Effector memory CD8-positive, alpha-beta T cell (primary cell): ENCODE measurements around the gene CDAN1.

Source experiments
- ATAC-seq: fragments of 150-1000 bp; cut with Tn5 transposase; replicated peaks from 2 replicates; pipeline ENCODE4 v1.10.0; 2021; ENCODE audit warnings: mild to moderate bottlenecking, moderate library complexity
- DNase-seq, 3 experiments: peaks; one replicate each; pipeline ENCODE4 v3.0.0; 2021
- H3K27ac Mint-ChIP-seq, 2 donors: one replicate each; pipeline ENCODE4 v1.8.0; 2022; ENCODE audit warnings: mild to moderate bottlenecking in 2 of 2, mixed read lengths in 2 of 2, moderate library complexity in 2 of 2
- H3K27me3 Mint-ChIP-seq, 2 donors: one replicate each; pipeline ENCODE4 v1.8.0; 2022; ENCODE audit warnings: mixed read lengths in 2 of 2
- H3K36me3 Mint-ChIP-seq: one replicate; pipeline ENCODE4 v1.8.0; 2022; ENCODE audit warnings: mild to moderate bottlenecking, moderate library complexity, mixed read lengths; ENCODE audit not compliant: insufficient read depth
- H3K4me1 Mint-ChIP-seq, 2 donors: one replicate each; pipeline ENCODE4 v1.8.0; 2022; ENCODE audit warnings: low read depth in 2 of 2, mixed read lengths in 2 of 2
- H3K4me3 Mint-ChIP-seq, 2 donors: one replicate each; pipeline ENCODE4 v1.8.0; 2022; ENCODE audit warnings: mild to moderate bottlenecking in 2 of 2, mixed read lengths in 2 of 2, moderate library complexity in 2 of 2
- H3K9me3 Mint-ChIP-seq, 2 donors: one replicate each; pipeline ENCODE4 v1.8.0; 2022; ENCODE audit warnings: mixed read lengths in 2 of 2

The CDAN1 gene

GRCh38 chr15:42716125-42716524 lies 20.8 kb downstream of the CDAN1 start:
- no peak for ATAC-seq
- H3K4me1 Mint-ChIP-seq, result no peaks in the 10 kb centered on the region
- H3K27me3 Mint-ChIP-seq, result no peaks in the 10 kb centered on the region
- H3K27ac Mint-ChIP-seq, result peak overlapping the region in 1 of 2 donors; percentile 58
- no peak for DNase-seq
- H3K4me3 Mint-ChIP-seq, result no peak overlapping the region
- H3K9me3 Mint-ChIP-seq, result no peaks in the 10 kb centered on the region
- peaks cover 7% of the 10 kb centered on the region for H3K36me3 Mint-ChIP-seq

GRCh38 chr15:42712584-42712983 lies 24.3 kb downstream of the CDAN1 start:
- Mint-ChIP-seq H3K4me1 (no peaks in the 10 kb centered on the region), H3K27me3 (no peaks in the 10 kb centered on the region), H3K9me3 (no peaks in the 10 kb centered on the region), H3K4me3 (no peak overlapping the region), H3K27ac (peak overlapping the region in 1 of 2 donors; percentile 35), H3K36me3 (peaks cover 3% of the 10 kb centered on the region)
- ATAC-seq, result no peak
- no peak for DNase-seq

- Mint-ChIP-seq H3K27me3 (no peaks in the 10 kb centered on the region), H3K36me3 (peaks cover 3% of the 10 kb centered on the region), H3K27ac (peak overlapping the region in 1 of 2 donors; percentile 12), H3K4me3 (no peak overlapping the region), H3K9me3 (no peaks in the 10 kb centered on the region), H3K4me1 (no peaks in the 10 kb centered on the region)
- ATAC-seq, result no peak
- DNase-seq, result no peak
Observed at GRCh38 chr15:42711746-42712145, 25.2 kb downstream of the CDAN1 start.

GRCh38 chr15:42710662-42711061 lies 26.3 kb downstream of the CDAN1 start:
- Mint-ChIP-seq H3K36me3 (peaks cover 3% of the 10 kb centered on the region), H3K27ac (peak overlapping the region in 1 of 2 donors; percentile 17), H3K9me3 (no peaks in the 10 kb centered on the region), H3K4me1 (no peaks in the 10 kb centered on the region), H3K4me3 (no peak overlapping the region), H3K27me3 (no peaks in the 10 kb centered on the region)
- no peak for DNase-seq
- ATAC-seq, result no peak

- no peak overlapping the region for H3K4me3 Mint-ChIP-seq
Observed at GRCh38 chr15:42707873-42708544, 28.9 kb downstream of the CDAN1 start.

GRCh38 chr15:42707068-42707467 lies 29.9 kb downstream of the CDAN1 start:
- Mint-ChIP-seq H3K4me1 (peaks cover 0 to 4% of the 10 kb centered on the region in 2 donors), H3K9me3 (no peaks in the 10 kb centered on the region), H3K36me3 (peaks cover 3% of the 10 kb centered on the region), H3K4me3 (no peak overlapping the region), H3K27ac (peak overlapping the region in 1 of 2 donors; percentile 79), H3K27me3 (no peaks in the 10 kb centered on the region)
- no peak for DNase-seq
- ATAC-seq, result no peak

More at GRCh38 chr15:42707873-42708544, 28.9 kb downstream of the CDAN1 start:
- DNase-seq, result no peak
- no peak for ATAC-seq
- peaks cover 3% of the 10 kb centered on the region for H3K36me3 Mint-ChIP-seq
- H3K4me1 Mint-ChIP-seq, result peaks cover 0 to 4% of the 10 kb centered on the region in 2 donors
- no peaks in the 10 kb centered on the region for H3K9me3 Mint-ChIP-seq
- H3K27ac Mint-ChIP-seq, result peak overlapping the region; percentile 56 to 79
- no peaks in the 10 kb centered on the region for H3K27me3 Mint-ChIP-seq

- no peak overlapping the region for H3K4me3 Mint-ChIP-seq
- H3K27ac Mint-ChIP-seq, result peak overlapping the region in 1 of 2 donors; percentile 13
- no peaks in the 10 kb centered on the region for H3K9me3 Mint-ChIP-seq
- DNase-seq (no peak), ATAC-seq (no peak)
- no peaks in the 10 kb centered on the region for H3K27me3 Mint-ChIP-seq
- H3K4me1 Mint-ChIP-seq, result peaks cover 0 to 4% of the 10 kb centered on the region in 2 donors
- H3K36me3 Mint-ChIP-seq, result peaks cover 3% of the 10 kb centered on the region
Observed at GRCh38 chr15:42705336-42705735, 31.6 kb downstream of the CDAN1 start.

- H3K27ac Mint-ChIP-seq, result peak overlapping the region in 1 of 2 donors; percentile 52
Observed at GRCh38 chr15:42704492-42704926, 32.4 kb downstream of the CDAN1 start.

GRCh38 chr15:42696626-42697025 lies 40.3 kb downstream of the CDAN1 start:
- DNase-seq (no peak), ATAC-seq (no peak)
- Mint-ChIP-seq H3K4me1 (peaks cover under 1% of the 10 kb centered on the region in 2 donors), H3K27me3 (no peaks in the 10 kb centered on the region), H3K27ac (no peak overlapping the region), H3K4me3 (no peak overlapping the region), H3K36me3 (no peaks in the 10 kb centered on the region), H3K9me3 (no peaks in the 10 kb centered on the region)

More at GRCh38 chr15:42704492-42704926, 32.4 kb downstream of the CDAN1 start:
- Mint-ChIP-seq H3K9me3 (no peaks in the 10 kb centered on the region), H3K4me1 (peaks cover 0 to 4% of the 10 kb centered on the region in 2 donors), H3K36me3 (peaks cover 3% of the 10 kb centered on the region), H3K4me3 (no peak overlapping the region), H3K27me3 (no peaks in the 10 kb centered on the region)
- DNase-seq (peak; percentile 48 to 60 (median 53)), ATAC-seq (peak; percentile 89)

- H3K4me1 Mint-ChIP-seq, result peaks cover 7 to 9% of the 10 kb centered on the region in 2 donors
- H3K27ac Mint-ChIP-seq, result no peak overlapping the region
- no peaks in the 10 kb centered on the region for H3K36me3 Mint-ChIP-seq
- no peaks in the 10 kb centered on the region for H3K27me3 Mint-ChIP-seq
- ATAC-seq (no peak), DNase-seq (no peak)
- no peak overlapping the region for H3K4me3 Mint-ChIP-seq
- H3K9me3 Mint-ChIP-seq, result no peaks in the 10 kb centered on the region
Observed at GRCh38 chr15:42695527-42696071, 41.3 kb downstream of the CDAN1 start.

- no peak for ATAC-seq
- DNase-seq, result no peak
- no peaks in the 10 kb centered on the region for H3K36me3 Mint-ChIP-seq
- H3K4me1 Mint-ChIP-seq, result peaks cover 9% of the 10 kb centered on the region in 2 donors
- no peak overlapping the region for H3K4me3 Mint-ChIP-seq
- no peaks in the 10 kb centered on the region for H3K9me3 Mint-ChIP-seq
- H3K27ac Mint-ChIP-seq, result peak overlapping the region in 1 of 2 donors; percentile 47
- H3K27me3 Mint-ChIP-seq, result no peaks in the 10 kb centered on the region
Observed at GRCh38 chr15:42694398-42694797, 42.5 kb downstream of the CDAN1 start.

GRCh38 chr15:42693942-42694341 lies 43.0 kb downstream of the CDAN1 start:
- no peaks in the 10 kb centered on the region for H3K9me3 Mint-ChIP-seq
- peaks cover 9% of the 10 kb centered on the region in 2 donors for H3K4me1 Mint-ChIP-seq
- H3K4me3 Mint-ChIP-seq, result no peak overlapping the region
- H3K36me3 Mint-ChIP-seq, result no peaks in the 10 kb centered on the region
- ATAC-seq (no peak), DNase-seq (no peak)
- no peaks in the 10 kb centered on the region for H3K27me3 Mint-ChIP-seq
- peak overlapping the region in 1 of 2 donors; percentile 49 for H3K27ac Mint-ChIP-seq

- Mint-ChIP-seq H3K4me1 (peaks cover 9% of the 10 kb centered on the region in 2 donors), H3K27me3 (no peaks in the 10 kb centered on the region), H3K27ac (peak overlapping the region in 1 of 2 donors; percentile 49), H3K4me3 (no peak overlapping the region), H3K9me3 (no peaks in the 10 kb centered on the region), H3K36me3 (no peaks in the 10 kb centered on the region)
- DNase-seq (no peak), ATAC-seq (no peak)
Observed at GRCh38 chr15:42693496-42693895, 43.4 kb downstream of the CDAN1 start.

- DNase-seq (no peak), ATAC-seq (no peak)
- Mint-ChIP-seq H3K36me3 (no peaks in the 10 kb centered on the region), H3K27me3 (no peaks in the 10 kb centered on the region), H3K27ac (no peak overlapping the region), H3K4me1 (peaks cover 9% of the 10 kb centered on the region in 2 donors), H3K4me3 (no peak overlapping the region), H3K9me3 (no peaks in the 10 kb centered on the region)
Observed at GRCh38 chr15:42692997-42693396, 43.9 kb downstream of the CDAN1 start.
